HG03045 (cell line): ENCODE measurements around the gene WSCD1.

Experiments
- ATAC-seq: cut with Tn5 transposase; IDR thresholded peaks from one replicate; pipeline ENCODE4 v1.9.1; 2021; ENCODE audit warnings: mild to moderate bottlenecking, moderate library complexity; ENCODE audit not compliant: unreplicated experiment

Gene WSCD1

GRCh38 chr17:6104956-6105648, 34.9 kb downstream of the WSCD1 start:
- no peak for ATAC-seq

- ATAC-seq: no peak
Measured at GRCh38 chr17:6105649-6106007, 35.4 kb downstream of the WSCD1 start.

GRCh38 chr17:6106212-6106611, 36.0 kb downstream of the WSCD1 start:
- no peak for ATAC-seq

GRCh38 chr17:6107791-6108190, 37.6 kb downstream of the WSCD1 start:
- ATAC-seq: no peak

GRCh38 chr17:6108382-6108781, 38.2 kb downstream of the WSCD1 start:
- ATAC-seq: no peak

GRCh38 chr17:6108987-6109386, 38.8 kb downstream of the WSCD1 start:
- no peak for ATAC-seq

- no peak for ATAC-seq
Measured at GRCh38 chr17:6109536-6109935, 39.4 kb downstream of the WSCD1 start.

- no peak for ATAC-seq
Measured at GRCh38 chr17:6110088-6110487, 39.9 kb downstream of the WSCD1 start.

GRCh38 chr17:6110592-6110991, 40.4 kb downstream of the WSCD1 start:
- no peak for ATAC-seq

- ATAC-seq: no peak
Measured at GRCh38 chr17:6120351-6120750, 50.2 kb downstream of the WSCD1 start.

- ATAC-seq: no peak
Measured at GRCh38 chr17:6124856-6125255, 54.7 kb downstream of the WSCD1 start.

- ATAC-seq: no peak
Measured at GRCh38 chr17:6126768-6127167, 56.6 kb downstream of the WSCD1 start.

- ATAC-seq: no peak
Measured at GRCh38 chr17:6134721-6135120, 64.5 kb downstream of the WSCD1 start.

- ATAC-seq: no peak
Measured at GRCh38 chr17:6135236-6135635, 65.1 kb downstream of the WSCD1 start.

- no peak for ATAC-seq
Measured at GRCh38 chr17:6135996-6136395, 65.8 kb downstream of the WSCD1 start.

GRCh38 chr17:6137716-6138502, 67.7 kb downstream of the WSCD1 start:
- no peak for ATAC-seq

GRCh38 chr17:6138761-6139446, 68.7 kb downstream of the WSCD1 start:
- ATAC-seq: no peak

- ATAC-seq: no peak
Measured at GRCh38 chr17:6139447-6139832, 69.3 kb downstream of the WSCD1 start.

GRCh38 chr17:6140188-6140587, 70.0 kb downstream of the WSCD1 start:
- no peak for ATAC-seq

- ATAC-seq: no peak
Measured at GRCh38 chr17:6140728-6141330, 70.7 kb downstream of the WSCD1 start.

GRCh38 chr17:6142701-6143100, 72.5 kb downstream of the WSCD1 start:
- ATAC-seq: no peak

GRCh38 chr17:6145946-6146345, 75.8 kb downstream of the WSCD1 start:
- ATAC-seq: no peak
